ENCODE data around the gene NLGN2. TPM values are rescaled to one million over a fixed set of nuclear protein-coding genes. Genes with fewer than 3 reads are reported as not detected.

NLGN2 gene
- total RNA-seq, 1 experiment from 2014 or later = 76.7 TPM

DNA sequence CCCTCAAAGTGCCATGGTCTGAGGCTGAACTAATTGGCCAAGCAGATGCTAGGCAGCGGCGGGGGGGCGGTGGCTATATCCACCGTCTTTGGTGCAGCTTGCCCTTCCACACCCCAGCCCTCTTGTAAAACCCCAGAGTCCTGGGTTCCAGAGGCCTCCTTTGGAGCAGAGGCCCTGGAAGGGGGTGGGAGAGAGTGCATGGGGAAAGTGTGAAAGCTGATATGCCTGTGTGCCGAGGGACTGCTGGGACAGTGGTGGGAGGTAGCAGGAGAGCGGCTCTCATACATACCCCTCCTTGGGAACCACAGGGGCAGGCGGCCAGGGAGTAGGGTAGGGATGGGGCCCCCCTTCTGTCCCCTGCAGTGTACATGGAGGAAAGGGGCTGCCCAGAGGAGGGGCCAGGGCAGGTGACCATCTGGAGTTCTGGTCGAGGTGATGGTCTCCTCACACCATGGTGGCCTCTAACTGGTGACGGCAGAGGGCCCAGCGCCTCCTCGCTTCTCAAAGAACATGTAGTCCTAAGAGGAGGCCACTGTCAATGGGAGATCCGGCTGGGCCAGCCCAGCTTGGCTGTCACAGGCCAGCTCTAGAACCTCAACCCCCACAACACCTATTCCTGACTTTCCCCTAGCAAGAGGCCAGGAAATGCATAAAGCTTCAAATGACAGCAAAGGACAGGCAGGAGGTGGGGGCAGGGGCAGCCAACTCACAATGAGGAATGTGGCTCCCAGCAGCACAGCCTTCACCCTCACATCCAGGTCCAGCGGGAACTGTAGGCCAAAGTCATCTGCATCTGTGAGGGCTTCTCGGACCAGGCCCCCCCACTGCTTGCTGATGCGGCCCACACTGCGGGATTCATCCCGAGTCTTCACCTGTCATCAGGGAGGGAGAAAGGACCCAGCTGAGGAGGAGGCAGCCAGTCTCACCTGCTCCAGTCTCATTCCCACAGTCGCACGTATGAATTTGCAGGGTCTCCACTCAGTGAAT, 17.4 kb upstream of the NLGN2 start (continued):
- TF ChIP-seq IRF1 (CRISPR knock-in tag; IDR thresholded peaks at IDR 0.05) = no peak
- TF ChIP-seq JAZF1 (CRISPR knock-in tag; IDR thresholded peaks at IDR 0.05) = no peak
- TF ChIP-seq MAX (CRISPR knock-in tag; IDR thresholded peaks at IDR 0.05) = no peak
- no peak for TF ChIP-seq TCF7 (CRISPR knock-in tag; IDR thresholded peaks at IDR 0.05; ENCODE audit: low read depth)
- no peak for TF ChIP-seq GABPB1 (CRISPR knock-in tag; IDR thresholded peaks at IDR 0.05)
- TF ChIP-seq AFF4 (CRISPR knock-in tag; IDR thresholded peaks at IDR 0.05; ENCODE audit: borderline replicate concordance) = no peak
- no peak for TF ChIP-seq NFATC4 (CRISPR knock-in tag; IDR thresholded peaks at IDR 0.05)
- TF ChIP-seq FOXK1 (CRISPR knock-in tag; IDR thresholded peaks at IDR 0.05) = no peak
- TF ChIP-seq NR2C2 (CRISPR knock-in tag; IDR thresholded peaks at IDR 0.05) = no peak
- TF ChIP-seq ZBTB43 (CRISPR knock-in tag; IDR thresholded peaks at IDR 0.05) = no peak
- no peak for TF ChIP-seq MYBL2 (CRISPR knock-in tag; IDR thresholded peaks at IDR 0.05)
- TF ChIP-seq ZNF423 (CRISPR knock-in tag; IDR thresholded peaks at IDR 0.05) = no peak

- Mint-ChIP-seq H3K4me3 (no peak overlapping the region), H3K27me3 (ENCODE audit: low read depth) (no peaks in the 10 kb centered on the region; the same call in 1 of the 2 replicates), H3K4me1 (peaks cover 11% of the 10 kb centered on the region), H3K9me3 (no peaks in the 10 kb centered on the region), H3K27ac (no peak overlapping the region), H3K36me3 (peaks cover 20% of the 10 kb centered on the region)
- POLR2A ChIA-PET = no interaction called here
- TF ChIP-seq, protein P1, sequence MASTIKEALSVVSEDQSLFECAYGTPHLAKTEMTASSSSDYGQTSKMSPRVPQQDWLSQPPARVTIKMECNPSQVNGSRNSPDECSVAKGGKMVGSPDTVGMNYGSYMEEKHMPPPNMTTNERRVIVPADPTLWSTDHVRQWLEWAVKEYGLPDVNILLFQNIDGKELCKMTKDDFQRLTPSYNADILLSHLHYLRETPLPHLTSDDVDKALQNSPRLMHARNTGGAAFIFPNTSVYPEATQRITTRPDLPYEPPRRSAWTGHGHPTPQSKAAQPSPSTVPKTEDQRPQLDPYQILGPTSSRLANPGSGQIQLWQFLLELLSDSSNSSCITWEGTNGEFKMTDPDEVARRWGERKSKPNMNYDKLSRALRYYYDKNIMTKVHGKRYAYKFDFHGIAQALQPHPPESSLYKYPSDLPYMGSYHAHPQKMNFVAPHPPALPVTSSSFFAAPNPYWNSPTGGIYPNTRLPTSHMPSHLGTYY (CRISPR knock-in tag; IDR thresholded peaks at IDR 0.05) = no peak
- TF ChIP-seq CREM (CRISPR knock-in tag; IDR thresholded peaks at IDR 0.05) (no peak), JAZF1 (CRISPR knock-in tag; IDR thresholded peaks at IDR 0.05) (no peak), NR1H2 (CRISPR knock-in tag; IDR thresholded peaks at IDR 0.05) (no peak), FOXJ3 (CRISPR knock-in tag; IDR thresholded peaks at IDR 0.05; ENCODE audit: borderline replicate concordance) (no peak), FOXK1 (CRISPR knock-in tag; IDR thresholded peaks at IDR 0.05) (no peak), TCF7 (CRISPR knock-in tag; IDR thresholded peaks at IDR 0.05; ENCODE audit: low read depth) (no peak)
- TF ChIP-seq, protein P2, sequence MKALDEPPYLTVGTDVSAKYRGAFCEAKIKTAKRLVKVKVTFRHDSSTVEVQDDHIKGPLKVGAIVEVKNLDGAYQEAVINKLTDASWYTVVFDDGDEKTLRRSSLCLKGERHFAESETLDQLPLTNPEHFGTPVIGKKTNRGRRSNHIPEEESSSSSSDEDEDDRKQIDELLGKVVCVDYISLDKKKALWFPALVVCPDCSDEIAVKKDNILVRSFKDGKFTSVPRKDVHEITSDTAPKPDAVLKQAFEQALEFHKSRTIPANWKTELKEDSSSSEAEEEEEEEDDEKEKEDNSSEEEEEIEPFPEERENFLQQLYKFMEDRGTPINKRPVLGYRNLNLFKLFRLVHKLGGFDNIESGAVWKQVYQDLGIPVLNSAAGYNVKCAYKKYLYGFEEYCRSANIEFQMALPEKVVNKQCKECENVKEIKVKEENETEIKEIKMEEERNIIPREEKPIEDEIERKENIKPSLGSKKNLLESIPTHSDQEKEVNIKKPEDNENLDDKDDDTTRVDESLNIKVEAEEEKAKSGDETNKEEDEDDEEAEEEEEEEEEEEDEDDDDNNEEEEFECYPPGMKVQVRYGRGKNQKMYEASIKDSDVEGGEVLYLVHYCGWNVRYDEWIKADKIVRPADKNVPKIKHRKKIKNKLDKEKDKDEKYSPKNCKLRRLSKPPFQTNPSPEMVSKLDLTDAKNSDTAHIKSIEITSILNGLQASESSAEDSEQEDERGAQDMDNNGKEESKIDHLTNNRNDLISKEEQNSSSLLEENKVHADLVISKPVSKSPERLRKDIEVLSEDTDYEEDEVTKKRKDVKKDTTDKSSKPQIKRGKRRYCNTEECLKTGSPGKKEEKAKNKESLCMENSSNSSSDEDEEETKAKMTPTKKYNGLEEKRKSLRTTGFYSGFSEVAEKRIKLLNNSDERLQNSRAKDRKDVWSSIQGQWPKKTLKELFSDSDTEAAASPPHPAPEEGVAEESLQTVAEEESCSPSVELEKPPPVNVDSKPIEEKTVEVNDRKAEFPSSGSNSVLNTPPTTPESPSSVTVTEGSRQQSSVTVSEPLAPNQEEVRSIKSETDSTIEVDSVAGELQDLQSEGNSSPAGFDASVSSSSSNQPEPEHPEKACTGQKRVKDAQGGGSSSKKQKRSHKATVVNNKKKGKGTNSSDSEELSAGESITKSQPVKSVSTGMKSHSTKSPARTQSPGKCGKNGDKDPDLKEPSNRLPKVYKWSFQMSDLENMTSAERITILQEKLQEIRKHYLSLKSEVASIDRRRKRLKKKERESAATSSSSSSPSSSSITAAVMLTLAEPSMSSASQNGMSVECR (CRISPR knock-in tag; IDR thresholded peaks at IDR 0.05; ENCODE audit: borderline replicate concordance) = no peak
- CTCF ChIA-PET = no interaction called here
- DNase-seq (ENCODE audit: low spot score) (no peak), ATAC-seq (no peak)
Observed at GRCh38 chr17:7391307-7391706, 16.3 kb upstream of the NLGN2 start.

All from WTC11 (cell line).